Hematopoietic multipotent progenitor cell treated with erythropoietin and hydrocortisone succinate and interleukin-3 and kit ligand, for 4 days (in vitro differentiated cells): ENCODE results near the gene RAB11B.
"Not testable (repeated sequence)": the region's sequence is repeated elsewhere in the genome, so short reads cannot be mapped to it uniquely, and the experiment has no call there.

Experiments
- DNase-seq: peaks from one replicate; pipeline ENCODE4 v3.0.0-alpha.2; 2015

Gene RAB11B

GRCh38 chr19:8396563-8397203 lies 6.5 kb downstream of the RAB11B start:
- DNase-seq = peak; percentile 94

GRCh38 chr19:8397271-8397670 lies 7.1 kb downstream of the RAB11B start:
- no peak for DNase-seq

GRCh38 chr19:8397746-8398310 lies 7.7 kb downstream of the RAB11B start:
- no peak for DNase-seq

- no peak for DNase-seq
Observed at GRCh38 chr19:8398311-8398771, 8.2 kb downstream of the RAB11B start.

GRCh38 chr19:8399681-8400188 lies 9.6 kb downstream of the RAB11B start:
- DNase-seq = no peak

GRCh38 chr19:8401981-8402411 lies 11.8 kb downstream of the RAB11B start:
- no peak for DNase-seq

GRCh38 chr19:8403098-8403819 lies 13.1 kb downstream of the RAB11B start:
- no peak for DNase-seq

- DNase-seq = no peak
Observed at GRCh38 chr19:8403820-8404109, 13.6 kb downstream of the RAB11B start.

- DNase-seq = no peak
Observed at GRCh38 chr19:8404391-8405151, 14.4 kb downstream of the RAB11B start.

GRCh38 chr19:8410718-8411117 lies 20.6 kb downstream of the RAB11B start:
- peak; percentile 33 for DNase-seq

GRCh38 chr19:8412783-8413628 lies 22.8 kb downstream of the RAB11B start, which contains the start of gene MARCHF2:
Gene MARCHF2 (plus strand): TSS chr19:8413305. CDS start chr19:8421841, 8,536 bp downstream.
- DNase-seq = peak; percentile 99

GRCh38 chr19:8413629-8413995 lies 23.5 kb downstream of the RAB11B start:
- no peak for DNase-seq

GRCh38 chr19:8416796-8417195 lies 26.6 kb downstream of the RAB11B start:
- DNase-seq = peak; percentile 51

GRCh38 chr19:8421484-8422461 lies 31.6 kb downstream of the RAB11B start:
- DNase-seq = no peak

GRCh38 chr19:8423817-8424223 lies 33.7 kb downstream of the RAB11B start:
- peak; percentile 78 for DNase-seq

- not testable (repeated sequence) for DNase-seq
Observed at GRCh38 chr19:8425331-8425730, 35.2 kb downstream of the RAB11B start.

GRCh38 chr19:8426283-8426682 lies 36.1 kb downstream of the RAB11B start:
- DNase-seq = no peak

GRCh38 chr19:8429044-8429443 lies 38.9 kb downstream of the RAB11B start:
- no peak for DNase-seq

GRCh38 chr19:8429826-8430225 lies 39.7 kb downstream of the RAB11B start:
- DNase-seq = no peak

GRCh38 chr19:8430650-8431049 lies 40.5 kb downstream of the RAB11B start:
- no peak for DNase-seq

GRCh38 chr19:8438236-8438635 lies 48.1 kb downstream of the RAB11B start:
- DNase-seq = no peak
